Measurements from ENCODE around the gene HVCN1. TPM values are rescaled to one million over a fixed set of nuclear protein-coding genes. Genes with fewer than 3 reads are reported as not detected.
"Not testable (repeated sequence)": the region's sequence is repeated elsewhere in the genome, so short reads cannot be mapped to it uniquely, and the experiment has no call there.

The HVCN1 gene
- 1 to 10 TPM; 1.3 to 1.4 TPM for polyA plus RNA-seq

GRCh38 chr12:110688446-110689280, at the start of gene HVCN1:
HVCN1 (minus strand) TSS chr12:110689115; CDS start chr12:110683245, 5,870 bp downstream.
- H3K27ac ChIP-seq (ENCODE audit: low read depth in 2 of 2, low read length in 1 of 2) = peak within 1 kb of the TSS; percentile 50 to 56
- H3K4me3 ChIP-seq (ENCODE audit: low read depth in 1 of 2, low read length in 2 of 2) = peak within 1 kb of the TSS; percentile 45 to 54
- peaks cover 2 to 8% of the 10 kb centered on the region in 2 donors for H3K4me1 ChIP-seq (ENCODE audit: control insufficient read depth in 2 of 2, insufficient read depth in 2 of 2, low read length in 1 of 2)
- WGBS, 2 donors = 3 to 6% methylated on average over 43 to 64 of the region's 64 CpGs
- H3K36me3 ChIP-seq (ENCODE audit: control insufficient read depth in 2 of 2, insufficient read depth in 2 of 2, low read length in 1 of 2) = no peaks in the 10 kb centered on the region
- H3K27me3 ChIP-seq (ENCODE audit: control insufficient read depth in 1 of 2, insufficient read depth in 2 of 2, low read length in 2 of 2) = no peaks in the 10 kb centered on the region
- H3K9me3 ChIP-seq (ENCODE audit: control insufficient read depth in 2 of 2, insufficient read depth in 1 of 2, low read depth in 1 of 2, low read length in 1 of 2) = no peaks in the 10 kb centered on the region

- Histone ChIP-seq H3K27ac (ENCODE audit: low read depth in 2 of 2, low read length in 1 of 2) (no peak overlapping the region), H3K9me3 (ENCODE audit: control insufficient read depth in 2 of 2, insufficient read depth in 1 of 2, low read depth in 1 of 2, low read length in 1 of 2) (no peaks in the 10 kb centered on the region), H3K36me3 (ENCODE audit: control insufficient read depth in 2 of 2, insufficient read depth in 2 of 2, low read length in 1 of 2) (peaks cover 0 to 3% of the 10 kb centered on the region in 2 donors), H3K4me1 (ENCODE audit: control insufficient read depth in 2 of 2, insufficient read depth in 2 of 2, low read length in 1 of 2) (peaks cover 4 to 7% of the 10 kb centered on the region in 2 donors), H3K27me3 (ENCODE audit: control insufficient read depth in 1 of 2, insufficient read depth in 2 of 2, low read length in 2 of 2) (no peaks in the 10 kb centered on the region), H3K4me3 (ENCODE audit: low read depth in 1 of 2, low read length in 2 of 2) (no peak overlapping the region)
- 64% methylated on average over 3 of the region's 3 CpGs for WGBS, 2 donors
Observed at GRCh38 chr12:110737532-110737931, 48.6 kb upstream of the HVCN1 start.

- not testable (repeated sequence) for H3K9me3 ChIP-seq (ENCODE audit: control insufficient read depth in 2 of 2, insufficient read depth in 1 of 2, low read depth in 1 of 2, low read length in 1 of 2); H3K27ac ChIP-seq (ENCODE audit: low read depth in 2 of 2, low read length in 1 of 2); H3K27me3 ChIP-seq (ENCODE audit: control insufficient read depth in 1 of 2, insufficient read depth in 2 of 2, low read length in 2 of 2); H3K4me3 ChIP-seq (ENCODE audit: low read depth in 1 of 2, low read length in 2 of 2); H3K4me1 ChIP-seq (ENCODE audit: control insufficient read depth in 2 of 2, insufficient read depth in 2 of 2, low read length in 1 of 2); H3K36me3 ChIP-seq (ENCODE audit: control insufficient read depth in 2 of 2, insufficient read depth in 2 of 2, low read length in 1 of 2)
- WGBS, 2 donors = 61 to 64% methylated on average over 5 of the region's 5 CpGs
Observed at GRCh38 chr12:110737016-110737415, 48.1 kb upstream of the HVCN1 start.

GRCh38 chr12:110733900-110734299, 45.0 kb upstream of the HVCN1 start:
- 48 to 56% methylated on average over 1 of the region's 1 CpG for WGBS, 2 donors
- H3K36me3 ChIP-seq (ENCODE audit: control insufficient read depth in 2 of 2, insufficient read depth in 2 of 2, low read length in 1 of 2) = peaks cover 0 to 5% of the 10 kb centered on the region in 2 donors
- no peaks in the 10 kb centered on the region for H3K27me3 ChIP-seq (ENCODE audit: control insufficient read depth in 1 of 2, insufficient read depth in 2 of 2, low read length in 2 of 2)
- no peak overlapping the region for H3K4me3 ChIP-seq (ENCODE audit: low read depth in 1 of 2, low read length in 2 of 2)
- H3K4me1 ChIP-seq (ENCODE audit: control insufficient read depth in 2 of 2, insufficient read depth in 2 of 2, low read length in 1 of 2) = peaks cover 4 to 7% of the 10 kb centered on the region in 2 donors
- H3K27ac ChIP-seq (ENCODE audit: low read depth in 2 of 2, low read length in 1 of 2) = no peak overlapping the region
- H3K9me3 ChIP-seq (ENCODE audit: control insufficient read depth in 2 of 2, insufficient read depth in 1 of 2, low read depth in 1 of 2, low read length in 1 of 2) = no peaks in the 10 kb centered on the region

- Histone ChIP-seq H3K4me3 (ENCODE audit: low read depth in 1 of 2, low read length in 2 of 2) (no peak overlapping the region), H3K27me3 (ENCODE audit: control insufficient read depth in 1 of 2, insufficient read depth in 2 of 2, low read length in 2 of 2) (no peaks in the 10 kb centered on the region), H3K4me1 (ENCODE audit: control insufficient read depth in 2 of 2, insufficient read depth in 2 of 2, low read length in 1 of 2) (peaks cover 0 to 7% of the 10 kb centered on the region in 2 donors), H3K36me3 (ENCODE audit: control insufficient read depth in 2 of 2, insufficient read depth in 2 of 2, low read length in 1 of 2) (peaks cover 0 to 11% of the 10 kb centered on the region in 2 donors), H3K27ac (ENCODE audit: low read depth in 2 of 2, low read length in 1 of 2) (no peak overlapping the region), H3K9me3 (ENCODE audit: control insufficient read depth in 2 of 2, insufficient read depth in 1 of 2, low read depth in 1 of 2, low read length in 1 of 2) (no peaks in the 10 kb centered on the region)
- WGBS, 2 donors = 36 to 42% methylated on average over 5 of the region's 5 CpGs
Observed at GRCh38 chr12:110733089-110733715, 44.3 kb upstream of the HVCN1 start.

GRCh38 chr12:110732572-110732971, 43.7 kb upstream of the HVCN1 start:
- H3K27me3 ChIP-seq (ENCODE audit: control insufficient read depth in 1 of 2, insufficient read depth in 2 of 2, low read length in 2 of 2) = no peaks in the 10 kb centered on the region
- H3K4me3 ChIP-seq (ENCODE audit: low read depth in 1 of 2, low read length in 2 of 2) = no peak overlapping the region
- H3K27ac ChIP-seq (ENCODE audit: low read depth in 2 of 2, low read length in 1 of 2) = no peak overlapping the region
- H3K36me3 ChIP-seq (ENCODE audit: control insufficient read depth in 2 of 2, insufficient read depth in 2 of 2, low read length in 1 of 2) = peaks cover 0 to 14% of the 10 kb centered on the region in 2 donors
- H3K4me1 ChIP-seq (ENCODE audit: control insufficient read depth in 2 of 2, insufficient read depth in 2 of 2, low read length in 1 of 2) = peaks cover 0 to 7% of the 10 kb centered on the region in 2 donors
- H3K9me3 ChIP-seq (ENCODE audit: control insufficient read depth in 2 of 2, insufficient read depth in 1 of 2, low read depth in 1 of 2, low read length in 1 of 2) = no peaks in the 10 kb centered on the region
- WGBS, 2 donors = 46 to 62% methylated on average over 3 of the region's 3 CpGs

GRCh38 chr12:110731479-110731878, 42.6 kb upstream of the HVCN1 start:
- 69 to 70% methylated on average over 2 of the region's 2 CpGs for WGBS, 2 donors
- no peaks in the 10 kb centered on the region for H3K27me3 ChIP-seq (ENCODE audit: control insufficient read depth in 1 of 2, insufficient read depth in 2 of 2, low read length in 2 of 2)
- no peak overlapping the region for H3K27ac ChIP-seq (ENCODE audit: low read depth in 2 of 2, low read length in 1 of 2)
- H3K9me3 ChIP-seq (ENCODE audit: control insufficient read depth in 2 of 2, insufficient read depth in 1 of 2, low read depth in 1 of 2, low read length in 1 of 2) = no peaks in the 10 kb centered on the region
- H3K4me3 ChIP-seq (ENCODE audit: low read depth in 1 of 2, low read length in 2 of 2) = no peak overlapping the region
- H3K36me3 ChIP-seq (ENCODE audit: control insufficient read depth in 2 of 2, insufficient read depth in 2 of 2, low read length in 1 of 2) = peaks cover 5 to 14% of the 10 kb centered on the region in 2 donors
- H3K4me1 ChIP-seq (ENCODE audit: control insufficient read depth in 2 of 2, insufficient read depth in 2 of 2, low read length in 1 of 2) = peaks cover 0 to 7% of the 10 kb centered on the region in 2 donors

- Histone ChIP-seq H3K9me3 (ENCODE audit: control insufficient read depth in 2 of 2, insufficient read depth in 1 of 2, low read depth in 1 of 2, low read length in 1 of 2) (no peaks in the 10 kb centered on the region), H3K4me3 (ENCODE audit: low read depth in 1 of 2, low read length in 2 of 2) (no peak overlapping the region), H3K36me3 (ENCODE audit: control insufficient read depth in 2 of 2, insufficient read depth in 2 of 2, low read length in 1 of 2) (peaks cover 5 to 15% of the 10 kb centered on the region in 2 donors), H3K27me3 (ENCODE audit: control insufficient read depth in 1 of 2, insufficient read depth in 2 of 2, low read length in 2 of 2) (no peaks in the 10 kb centered on the region), H3K4me1 (ENCODE audit: control insufficient read depth in 2 of 2, insufficient read depth in 2 of 2, low read length in 1 of 2) (no peaks in the 10 kb centered on the region), H3K27ac (ENCODE audit: low read depth in 2 of 2, low read length in 1 of 2) (no peak overlapping the region)
- WGBS, 2 donors = 90 to 95% methylated on average over 1 of the region's 1 CpG
Observed at GRCh38 chr12:110728628-110729027, 39.7 kb upstream of the HVCN1 start.

GRCh38 chr12:110726708-110727369, 37.9 kb upstream of the HVCN1 start:
- 87 to 92% methylated on average over 9 of the region's 9 CpGs for WGBS, 2 donors
- no peaks in the 10 kb centered on the region for H3K4me1 ChIP-seq (ENCODE audit: control insufficient read depth in 2 of 2, insufficient read depth in 2 of 2, low read length in 1 of 2)
- H3K9me3 ChIP-seq (ENCODE audit: control insufficient read depth in 2 of 2, insufficient read depth in 1 of 2, low read depth in 1 of 2, low read length in 1 of 2) = no peaks in the 10 kb centered on the region
- no peaks in the 10 kb centered on the region for H3K27me3 ChIP-seq (ENCODE audit: control insufficient read depth in 1 of 2, insufficient read depth in 2 of 2, low read length in 2 of 2)
- H3K27ac ChIP-seq (ENCODE audit: low read depth in 2 of 2, low read length in 1 of 2) = no peak overlapping the region
- no peak overlapping the region for H3K4me3 ChIP-seq (ENCODE audit: low read depth in 1 of 2, low read length in 2 of 2)
- H3K36me3 ChIP-seq (ENCODE audit: control insufficient read depth in 2 of 2, insufficient read depth in 2 of 2, low read length in 1 of 2) = peaks cover 5 to 14% of the 10 kb centered on the region in 2 donors
